Mesendoderm (in vitro differentiated cells): ENCODE results near the gene KRT2.
A peak's percentile ranks its signal among the peaks of the same experiment; 100 is the strongest.

ENCODE experiments used
- DNase-seq: peaks from one replicate; pipeline ENCODE4 v3.0.0; 2013
- H2AK5ac ChIP-seq: 2 replicates; pipeline ENCODE4 v1.6.1; 2013; ENCODE audit warnings: low read length, inconsistent platforms
- H2BK120ac ChIP-seq: 2 replicates; pipeline ENCODE4 v1.6.1; 2013; ENCODE audit warnings: low read depth, mild to moderate bottlenecking, low read length, moderate library complexity, mixed read lengths
- H2BK15ac ChIP-seq: replicated peaks from 2 replicates; pipeline ENCODE4 v1.6.1; 2013; ENCODE audit warnings: low read depth, mild to moderate bottlenecking, moderate library complexity
- H2BK5ac ChIP-seq: 2 replicates; pipeline ENCODE4 v1.6.1; 2013; ENCODE audit warnings: low read length, inconsistent platforms
- H3K18ac ChIP-seq: 2 replicates; pipeline ENCODE4 v1.6.1; 2013; ENCODE audit warnings: mild to moderate bottlenecking, low read length, mixed read lengths
- H3K23ac ChIP-seq: one replicate; pipeline ENCODE4 v1.6.1; 2013; ENCODE audit warnings: low read length
- H3K27ac ChIP-seq: 2 replicates; pipeline ENCODE4 v1.5.1; 2013; ENCODE audit warnings: low read depth, mild to moderate bottlenecking, inconsistent platforms, low read length, moderate library complexity
- H3K27me3 ChIP-seq: 2 replicates; pipeline ENCODE4 v1.6.1; 2013; ENCODE audit warnings: low read length, control low read depth, mild to moderate bottlenecking, inconsistent platforms; ENCODE audit not compliant: insufficient read depth, poor library complexity
- H3K36me3 ChIP-seq: 2 replicates; pipeline ENCODE4 v1.6.1; 2013; ENCODE audit warnings: low read length, inconsistent platforms; ENCODE audit not compliant: control insufficient read depth, insufficient read depth
- H3K4ac ChIP-seq: one replicate; pipeline ENCODE4 v1.6.1; 2013; ENCODE audit warnings: low read depth, mild to moderate bottlenecking, low read length, moderate library complexity
- H3K4me1 ChIP-seq: 2 replicates; pipeline ENCODE4 v1.6.1; 2013; ENCODE audit warnings: low read depth, low read length, inconsistent platforms; ENCODE audit not compliant: control insufficient read depth
- H3K4me2 ChIP-seq: 2 replicates; pipeline ENCODE4 v1.6.1; 2013; ENCODE audit warnings: low read length
- H3K4me3 ChIP-seq: 2 replicates; pipeline ENCODE4 v1.5.1; 2013; ENCODE audit warnings: mild to moderate bottlenecking, low read length
- H3K56ac ChIP-seq: one replicate; pipeline ENCODE4 v1.6.1; 2013; ENCODE audit warnings: low read length
- H3K79me1 ChIP-seq: 2 replicates; pipeline ENCODE4 v1.6.1; 2013; ENCODE audit warnings: low read length, inconsistent platforms
- H3K79me2 ChIP-seq: 2 replicates; pipeline ENCODE4 v1.6.1; 2013; ENCODE audit warnings: mild to moderate bottlenecking, low read length; ENCODE audit not compliant: control insufficient read depth, insufficient read depth
- H3K9ac ChIP-seq: 2 replicates; pipeline ENCODE4 v1.6.1; 2013; ENCODE audit warnings: low read length, inconsistent platforms
- H4K5ac ChIP-seq: one replicate; pipeline ENCODE4 v1.6.1; 2013; ENCODE audit warnings: low read length
- H4K8ac ChIP-seq: one replicate; pipeline ENCODE4 v1.6.1; 2013; ENCODE audit warnings: low read depth, mild to moderate bottlenecking, control low read depth, low read length, moderate library complexity
- WGBS: extraction: QIAGEN DNeasy Blood & Tissue Kit; methylation state at CpG from one replicate; pipeline ENCODE4 v1.1.7; 2013; ENCODE audit warnings: low lambda C conversion rate, missing lambda C conversion rate; ENCODE audit not compliant: insufficient coverage; ENCODE audit errors: extremely low coverage; 5-methylcytosine and 5-hydroxymethylcytosine counted together

KRT2 gene

DNA sequence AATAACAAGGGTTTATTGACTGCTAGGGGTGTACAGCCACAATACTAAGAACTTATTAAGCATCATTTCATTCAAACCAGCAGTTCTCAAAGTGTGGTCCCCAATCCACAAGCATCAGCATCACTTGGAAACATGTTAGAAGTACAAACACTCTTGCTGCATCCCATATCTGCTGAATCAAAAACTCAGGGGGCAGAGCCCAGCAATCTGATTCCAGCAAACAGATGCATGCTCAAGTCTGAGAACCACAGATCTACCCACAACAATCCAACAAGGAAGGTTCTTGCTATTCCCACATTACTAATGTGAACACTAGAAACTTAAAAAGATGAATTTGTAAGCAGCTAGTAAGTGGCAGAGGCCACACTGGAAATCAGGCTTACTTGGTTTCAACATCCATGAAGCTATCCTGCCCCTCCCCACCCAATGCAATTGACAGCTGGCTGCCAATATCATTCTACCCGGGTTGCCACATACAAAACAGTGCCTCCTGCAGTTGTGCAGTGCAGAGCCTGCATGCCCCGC is 45.1 kb upstream of the KRT2 start:
- H3K56ac ChIP-seq: no peak overlapping the region
- no peaks in the 10 kb centered on the region for H3K27me3 ChIP-seq
- H3K23ac ChIP-seq: no peak overlapping the region
- H2BK5ac ChIP-seq: no peak overlapping the region
- H4K5ac ChIP-seq: no peak overlapping the region
- H3K4me1 ChIP-seq: peaks cover 6% of the 10 kb centered on the region
- no peak overlapping the region for H3K27ac ChIP-seq
- H3K79me1 ChIP-seq: no peaks in the 10 kb centered on the region
- DNase-seq: no peak
- no peak overlapping the region for H4K8ac ChIP-seq
- H3K4me3 ChIP-seq: no peak overlapping the region
- no peaks in the 10 kb centered on the region for H3K36me3 ChIP-seq
- H3K79me2 ChIP-seq: no peaks in the 10 kb centered on the region
- no peak overlapping the region for H3K9ac ChIP-seq
- no peak overlapping the region for H2BK120ac ChIP-seq
- no peak overlapping the region for H2AK5ac ChIP-seq
- H3K18ac ChIP-seq: no peak overlapping the region
- H2BK15ac ChIP-seq: no peak overlapping the region
- H3K4ac ChIP-seq: no peak overlapping the region
- no peak overlapping the region for H3K4me2 ChIP-seq
- WGBS: no CpG with 5 or more reads among the region's 2 CpGs

DNA sequence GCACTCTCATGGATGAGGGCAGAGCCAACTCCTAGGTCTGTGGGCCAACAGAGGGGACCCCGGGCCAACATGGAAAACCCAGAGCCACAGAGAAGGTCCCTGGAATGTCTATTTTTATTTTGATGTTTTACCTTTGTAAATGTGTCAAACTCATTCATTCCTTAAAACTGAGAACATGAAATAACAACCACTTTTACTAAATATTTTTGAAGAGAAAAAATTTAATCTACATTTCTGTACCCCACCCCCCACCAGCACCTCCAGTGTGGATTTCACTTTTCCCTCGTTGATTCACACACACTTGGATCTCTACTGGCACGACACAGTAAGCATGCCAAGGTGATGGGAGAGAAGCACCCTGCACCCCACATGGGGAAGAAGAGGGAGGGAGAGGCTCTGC is 44.6 kb upstream of the KRT2 start:
- H2BK15ac ChIP-seq: no peak overlapping the region
- H2BK5ac ChIP-seq: no peak overlapping the region
- no peaks in the 10 kb centered on the region for H3K79me2 ChIP-seq
- H3K23ac ChIP-seq: no peak overlapping the region
- H3K79me1 ChIP-seq: no peaks in the 10 kb centered on the region
- no peak overlapping the region for H3K27ac ChIP-seq
- H2AK5ac ChIP-seq: no peak overlapping the region
- no peak overlapping the region for H3K4me2 ChIP-seq
- no peak overlapping the region for H3K4ac ChIP-seq
- no peak overlapping the region for H3K9ac ChIP-seq
- H3K27me3 ChIP-seq: no peaks in the 10 kb centered on the region
- WGBS: no CpG with 5 or more reads among the region's 3 CpGs
- no peak overlapping the region for H4K5ac ChIP-seq
- H3K4me3 ChIP-seq: no peak overlapping the region
- H4K8ac ChIP-seq: no peak overlapping the region
- H3K36me3 ChIP-seq: no peaks in the 10 kb centered on the region
- no peak for DNase-seq
- H2BK120ac ChIP-seq: no peak overlapping the region
- H3K56ac ChIP-seq: no peak overlapping the region
- H3K4me1 ChIP-seq: peaks cover 6% of the 10 kb centered on the region
- H3K18ac ChIP-seq: no peak overlapping the region

DNA sequence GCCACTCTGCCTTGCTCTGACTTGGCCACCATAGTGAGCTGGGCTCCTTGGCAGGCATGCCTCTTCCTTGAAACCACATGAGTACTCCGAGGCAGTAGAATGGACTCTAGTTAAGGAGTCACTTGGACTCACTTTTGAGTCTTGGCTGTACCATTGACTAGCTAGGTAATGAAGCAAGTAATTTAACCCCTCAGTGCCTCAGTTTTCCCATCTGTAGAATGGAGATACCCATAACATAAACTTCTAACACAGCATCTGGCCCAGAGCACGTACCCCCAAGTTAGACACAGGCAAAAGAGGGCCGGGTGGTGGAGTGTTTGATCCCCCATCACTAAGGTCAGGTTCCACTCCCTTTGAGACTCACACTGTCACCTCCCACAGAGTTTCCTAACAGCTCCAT is 43.0 kb upstream of the KRT2 start:
- DNase-seq: no peak
- H3K4me2 ChIP-seq: no peak overlapping the region
- no peak overlapping the region for H3K27ac ChIP-seq
- no peak overlapping the region for H2BK5ac ChIP-seq
- H3K79me2 ChIP-seq: no peaks in the 10 kb centered on the region
- H4K5ac ChIP-seq: no peak overlapping the region
- no peaks in the 10 kb centered on the region for H3K27me3 ChIP-seq
- no peak overlapping the region for H3K4ac ChIP-seq
- H2BK15ac ChIP-seq: no peak overlapping the region
- no peaks in the 10 kb centered on the region for H3K79me1 ChIP-seq
- H3K9ac ChIP-seq: no peak overlapping the region
- H2AK5ac ChIP-seq: no peak overlapping the region
- no peak overlapping the region for H3K18ac ChIP-seq
- H3K4me3 ChIP-seq: no peak overlapping the region
- no peak overlapping the region for H3K56ac ChIP-seq
- no peak overlapping the region for H4K8ac ChIP-seq
- no peak overlapping the region for H3K23ac ChIP-seq
- no CpG with 5 or more reads among the region's 3 CpGs for WGBS
- peaks cover 6% of the 10 kb centered on the region for H3K4me1 ChIP-seq
- H3K36me3 ChIP-seq: no peaks in the 10 kb centered on the region
- H2BK120ac ChIP-seq: no peak overlapping the region

DNA sequence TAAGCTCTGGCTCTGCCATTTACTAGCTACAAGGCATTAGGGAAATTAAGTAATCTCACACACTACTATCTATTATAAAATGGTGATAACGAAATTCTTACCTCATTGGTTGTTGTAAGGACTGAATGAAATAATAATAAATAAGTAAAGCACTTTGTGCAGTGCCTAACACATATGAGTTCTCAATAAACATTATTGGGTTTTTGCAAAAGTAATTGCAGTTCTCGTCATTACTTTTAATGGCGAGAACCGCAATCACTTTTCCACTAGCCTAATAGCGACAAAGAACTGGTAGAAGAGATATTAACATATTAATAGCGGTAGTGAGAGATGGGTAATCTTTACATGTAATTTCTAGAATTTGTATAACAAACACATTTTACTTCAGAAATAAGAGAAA is 42.1 kb upstream of the KRT2 start:
- H3K4me3 ChIP-seq: no peak overlapping the region
- H4K5ac ChIP-seq: no peak overlapping the region
- no peak overlapping the region for H3K23ac ChIP-seq
- WGBS: no CpG with 5 or more reads among the region's 6 CpGs
- H3K56ac ChIP-seq: no peak overlapping the region
- H3K27ac ChIP-seq: no peak overlapping the region
- H3K4ac ChIP-seq: no peak overlapping the region
- no peak overlapping the region for H2BK120ac ChIP-seq
- H4K8ac ChIP-seq: no peak overlapping the region
- H3K36me3 ChIP-seq: no peaks in the 10 kb centered on the region
- H3K4me2 ChIP-seq: no peak overlapping the region
- H3K4me1 ChIP-seq: peaks cover 5% of the 10 kb centered on the region
- no peak overlapping the region for H2AK5ac ChIP-seq
- H2BK15ac ChIP-seq: no peak overlapping the region
- H2BK5ac ChIP-seq: no peak overlapping the region
- no peak for DNase-seq
- no peak overlapping the region for H3K18ac ChIP-seq
- no peaks in the 10 kb centered on the region for H3K79me2 ChIP-seq
- no peaks in the 10 kb centered on the region for H3K27me3 ChIP-seq
- no peak overlapping the region for H3K9ac ChIP-seq
- no peaks in the 10 kb centered on the region for H3K79me1 ChIP-seq

DNA sequence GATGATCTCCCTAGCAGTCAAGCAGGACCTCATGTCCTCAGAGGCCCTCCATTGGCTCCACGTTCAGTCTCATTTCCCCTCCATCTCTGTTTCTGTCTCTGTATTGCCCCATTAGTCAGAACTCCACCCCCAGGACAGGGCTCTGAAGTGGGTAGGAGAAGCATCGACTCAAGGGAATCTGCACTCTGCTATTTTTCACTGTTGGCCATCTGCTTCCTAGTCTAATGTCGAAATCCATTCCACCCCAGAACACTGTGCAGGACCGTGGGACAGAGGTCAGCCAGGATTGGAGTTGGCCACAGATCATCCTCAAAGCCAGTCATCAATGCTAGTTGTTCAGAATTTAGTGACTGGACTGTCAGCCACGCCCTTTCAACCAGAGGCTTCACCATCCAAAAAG is 41.2 kb upstream of the KRT2 start:
- H3K27ac ChIP-seq: no peak overlapping the region
- H3K79me1 ChIP-seq: no peaks in the 10 kb centered on the region
- H3K9ac ChIP-seq: no peak overlapping the region
- H3K36me3 ChIP-seq: no peaks in the 10 kb centered on the region
- H2BK120ac ChIP-seq: no peak overlapping the region
- no peak overlapping the region for H3K4ac ChIP-seq
- no peak overlapping the region for H2BK15ac ChIP-seq
- no peak overlapping the region for H2AK5ac ChIP-seq
- no peaks in the 10 kb centered on the region for H3K4me1 ChIP-seq
- no peak overlapping the region for H3K4me2 ChIP-seq
- no peak overlapping the region for H4K5ac ChIP-seq
- H3K18ac ChIP-seq: no peak overlapping the region
- H4K8ac ChIP-seq: no peak overlapping the region
- H3K56ac ChIP-seq: no peak overlapping the region
- WGBS: no CpG with 5 or more reads among the region's 5 CpGs
- H3K23ac ChIP-seq: no peak overlapping the region
- no peak overlapping the region for H2BK5ac ChIP-seq
- no peak for DNase-seq
- H3K79me2 ChIP-seq: no peaks in the 10 kb centered on the region
- H3K27me3 ChIP-seq: no peaks in the 10 kb centered on the region
- H3K4me3 ChIP-seq: no peak overlapping the region

DNA sequence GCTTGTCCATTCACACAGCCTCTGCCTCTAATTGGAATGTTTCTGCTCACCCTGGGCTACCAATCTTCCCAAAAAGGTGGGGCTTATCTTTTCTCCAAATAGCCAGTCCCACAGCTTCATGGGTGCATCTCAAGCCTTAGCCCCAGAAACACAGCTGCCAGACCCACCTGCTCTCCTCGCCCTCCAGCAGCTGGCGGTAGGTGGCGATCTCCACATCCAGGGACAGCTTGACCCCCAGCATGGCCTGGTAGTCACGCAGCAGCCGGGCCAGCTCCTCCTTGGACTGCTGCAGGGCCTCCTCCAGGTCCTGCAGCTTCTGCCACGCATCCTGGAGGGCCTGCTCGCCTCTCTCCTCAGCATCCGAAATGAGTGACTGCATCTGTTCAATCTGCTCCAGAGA is 40.2 kb upstream of the KRT2 start:
- Histone ChIP-seq H3K18ac (no peak overlapping the region), H3K4me1 (no peaks in the 10 kb centered on the region), H3K4me3 (no peak overlapping the region), H4K5ac (no peak overlapping the region), H2AK5ac (no peak overlapping the region), H3K4me2 (no peak overlapping the region), H3K27ac (no peak overlapping the region), H3K36me3 (no peaks in the 10 kb centered on the region), H3K79me2 (no peaks in the 10 kb centered on the region), H2BK15ac (no peak overlapping the region), H3K56ac (no peak overlapping the region), H3K9ac (no peak overlapping the region), H3K27me3 (no peaks in the 10 kb centered on the region), H3K79me1 (no peaks in the 10 kb centered on the region), H4K8ac (no peak overlapping the region), H2BK120ac (no peak overlapping the region), H3K23ac (no peak overlapping the region), H2BK5ac (no peak overlapping the region), H3K4ac (no peak overlapping the region)
- DNase-seq: peak; percentile 60
- WGBS: no CpG with 5 or more reads among the region's 8 CpGs
